Esophagus muscularis mucosa (tissue), 3 donors: ENCODE measurements around the gene CYTH1.

Experiments
- CTCF ChIP-seq, 3 experiments: fragments of 200-600 bp in 2 of 3; fragments of 450-650 bp in 1 of 3; sonication (generic) in 2 of 3; IDR thresholded peaks; one replicate each; pipeline ENCODE4 v1.5.1; 2017 to 2019; ENCODE audit warnings: antibody characterized with exemption in 3 of 3, mild to moderate bottlenecking in 2 of 3, moderate library complexity in 1 of 3
- POLR2AphosphoS5 ChIP-seq, 2 donors: sonication (generic); formaldehyde crosslinking; IDR thresholded peaks; one replicate each; pipeline ENCODE4 v1.6.1; 2017; ENCODE audit warnings: antibody characterized with exemption in 2 of 2

GRCh38 chr17:78820841-78821240, 38.8 kb upstream of the CYTH1 start:
- no peak for TF ChIP-seq CTCF (IDR thresholded peaks at IDR 0.05)
- TF ChIP-seq POLR2AphosphoS5 (IDR thresholded peaks at IDR 0.05) = no peak
